ENCODE results near the gene FRMD3.

Gene FRMD3

GRCh38 chr9:83218411-83219090 is 319.6 kb downstream of the FRMD3 start:
- no peak for DNase-seq

- no peak for DNase-seq
Observed at GRCh38 chr9:83209188-83209731, 328.9 kb downstream of the FRMD3 start.

- no peak for DNase-seq
Observed at GRCh38 chr9:83208065-83208850, 329.9 kb downstream of the FRMD3 start.

- no peak for DNase-seq
Observed at GRCh38 chr9:83204047-83204446, 334.2 kb downstream of the FRMD3 start.

GRCh38 chr9:83200531-83200930 is 337.7 kb downstream of the FRMD3 start:
- no peak for DNase-seq

GRCh38 chr9:83199832-83200231 is 338.4 kb downstream of the FRMD3 start:
- DNase-seq: no peak

- peak; percentile 36 for DNase-seq
Observed at GRCh38 chr9:83199240-83199639, 339.0 kb downstream of the FRMD3 start.

GRCh38 chr9:83198371-83198770 is 339.8 kb downstream of the FRMD3 start:
- DNase-seq: no peak

GRCh38 chr9:83197591-83197990 is 340.6 kb downstream of the FRMD3 start:
- DNase-seq: no peak

- no peak for DNase-seq
Observed at GRCh38 chr9:83196946-83197345, 341.3 kb downstream of the FRMD3 start.
